NCI-H146 treated with DMSO at 0.1 percent for 48 hours (cell line): ENCODE data around the gene FAM9B.
"Not testable (repeated sequence)": the region's sequence is repeated elsewhere in the genome, so short reads cannot be mapped to it uniquely, and the experiment has no call there.

Experiments used
- DNase-seq: peaks from one replicate; lab custom pipeline; 2025; ENCODE audit not compliant: unreplicated experiment; lab: John Stamatoyannopoulos, UW

Gene FAM9B

DNA sequence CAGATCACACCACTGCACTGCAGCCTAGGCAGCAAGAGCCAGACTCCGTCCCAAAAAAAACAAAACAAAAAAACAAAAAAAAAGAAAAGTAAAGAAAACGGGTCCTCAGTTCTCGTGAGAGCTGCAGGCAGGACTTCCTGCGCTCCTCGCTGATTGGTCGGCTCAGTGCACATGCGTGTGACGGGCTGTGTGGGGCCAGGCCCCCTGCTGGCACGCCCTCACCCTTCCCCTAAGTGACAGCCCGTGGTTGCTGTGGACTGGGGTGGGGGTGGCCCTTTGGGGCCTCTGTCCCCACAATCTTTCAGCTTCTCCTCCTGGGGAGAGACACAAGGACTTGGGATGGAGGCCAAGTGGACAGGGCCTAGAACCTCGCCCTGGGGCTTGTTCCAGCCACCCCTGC lies at the start of gene FAM9B:
FAM9B (minus strand) TSS at position 139 of the 400 bp plus-strand sequence. CDS start 1,141 bp downstream, outside the sequence.
- no peak for DNase-seq

DNA sequence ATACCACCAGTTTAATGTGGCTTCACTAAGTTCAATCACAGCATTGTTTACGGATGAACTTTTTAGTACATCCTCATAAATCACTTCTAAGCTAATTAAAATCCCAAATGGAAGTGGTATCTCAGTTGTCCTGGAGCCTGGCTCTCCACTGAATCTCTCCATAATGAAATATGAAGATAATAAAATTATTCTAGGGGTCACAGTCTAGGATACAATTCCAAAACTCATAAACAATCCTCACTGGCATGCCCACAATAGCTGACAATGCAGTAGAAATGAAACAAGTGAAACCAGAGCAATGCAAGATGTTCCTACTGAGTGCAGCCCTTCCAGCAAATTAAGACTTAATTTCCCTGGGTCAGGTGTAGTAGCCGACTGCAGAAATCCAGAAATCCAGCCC lies 47.3 kb upstream of the FAM9B start:
- no peak for DNase-seq

DNA sequence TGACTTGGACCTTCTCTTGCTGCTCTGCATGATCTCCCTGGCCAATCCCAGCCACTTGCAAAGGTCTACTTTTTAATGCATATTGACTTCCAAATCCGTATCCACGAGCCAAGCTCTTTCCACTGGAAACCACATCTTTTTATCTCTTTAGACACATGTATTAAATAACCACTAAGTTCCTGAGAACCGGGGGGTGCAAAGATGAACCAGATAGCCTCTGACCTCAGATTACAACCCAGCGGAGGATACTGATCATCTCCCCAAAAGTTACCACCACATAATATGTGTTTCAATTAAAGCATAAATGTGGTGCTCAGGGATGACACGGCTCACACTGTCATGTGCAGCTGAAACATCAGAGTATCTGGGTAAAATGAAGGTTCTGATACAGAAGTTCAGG lies 40.4 kb upstream of the FAM9B start:
- DNase-seq: no peak

DNA sequence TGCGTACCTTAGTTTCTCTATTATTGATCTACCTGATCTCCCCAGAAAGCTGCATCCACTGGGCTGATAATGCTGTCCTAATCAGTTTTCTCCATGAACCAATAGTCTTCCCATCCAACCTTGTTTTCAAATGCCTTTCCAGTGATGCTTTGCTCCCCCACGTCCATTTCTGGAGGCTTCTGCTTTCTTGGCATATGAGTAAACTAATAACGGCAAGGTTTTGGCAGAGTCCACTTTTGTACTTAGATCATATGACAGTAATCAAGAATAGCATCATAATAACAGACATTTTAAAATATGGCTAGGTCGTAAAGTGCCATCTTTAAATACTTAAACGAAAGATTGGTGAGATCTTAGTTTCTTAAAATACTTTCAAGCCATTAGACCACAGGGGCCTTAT lies 38.4 kb upstream of the FAM9B start:
- no peak for DNase-seq

DNA sequence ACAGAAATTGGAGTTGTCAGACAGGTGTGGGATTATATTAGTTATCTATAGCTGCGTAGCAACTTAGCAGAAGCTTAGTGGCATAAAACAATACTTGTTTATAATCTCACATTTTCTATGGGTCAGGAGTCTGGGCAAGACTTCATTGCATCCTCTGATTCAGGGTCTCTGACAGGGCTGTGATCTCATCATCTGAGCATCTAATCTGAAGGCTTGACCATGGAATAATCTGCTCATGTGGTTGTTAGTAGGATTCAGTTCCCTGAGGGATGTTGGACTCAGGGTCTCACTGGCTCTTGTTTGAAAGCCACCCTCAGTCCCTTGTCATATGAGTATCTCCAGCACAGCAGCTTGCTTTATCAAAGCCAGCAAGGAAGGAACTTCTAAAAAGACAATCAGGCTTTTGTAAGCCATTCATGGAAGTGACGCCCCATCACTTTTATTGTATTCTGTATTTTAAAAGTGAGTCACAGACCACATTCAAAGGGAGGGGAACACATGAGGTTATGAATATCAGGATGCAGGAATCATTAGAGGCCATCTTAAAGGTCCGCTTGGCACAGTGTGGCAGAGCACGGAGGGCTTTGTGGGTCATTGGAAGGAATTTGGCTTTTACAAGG lies 37.2 kb upstream of the FAM9B start:
- DNase-seq: no peak

DNA sequence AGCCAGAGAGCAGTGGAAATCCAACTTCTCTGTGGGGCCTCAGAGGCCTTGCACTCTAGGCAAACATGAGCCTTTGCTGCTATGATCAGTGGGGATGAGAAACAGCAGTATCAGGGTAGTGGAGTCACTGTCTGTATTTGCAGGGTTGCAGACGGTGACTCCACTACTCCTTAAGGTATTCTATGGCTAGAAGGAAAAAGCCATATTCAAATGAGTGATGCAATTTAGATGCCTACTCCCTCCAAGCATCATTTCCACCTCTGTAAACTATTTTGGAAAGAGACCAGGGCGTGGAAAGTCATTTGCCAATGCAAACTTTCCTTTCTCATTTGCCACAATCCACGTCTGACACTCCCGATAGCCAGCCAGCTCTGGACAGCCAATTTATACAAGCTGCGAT lies 35.6 kb upstream of the FAM9B start:
- DNase-seq: no peak

DNA sequence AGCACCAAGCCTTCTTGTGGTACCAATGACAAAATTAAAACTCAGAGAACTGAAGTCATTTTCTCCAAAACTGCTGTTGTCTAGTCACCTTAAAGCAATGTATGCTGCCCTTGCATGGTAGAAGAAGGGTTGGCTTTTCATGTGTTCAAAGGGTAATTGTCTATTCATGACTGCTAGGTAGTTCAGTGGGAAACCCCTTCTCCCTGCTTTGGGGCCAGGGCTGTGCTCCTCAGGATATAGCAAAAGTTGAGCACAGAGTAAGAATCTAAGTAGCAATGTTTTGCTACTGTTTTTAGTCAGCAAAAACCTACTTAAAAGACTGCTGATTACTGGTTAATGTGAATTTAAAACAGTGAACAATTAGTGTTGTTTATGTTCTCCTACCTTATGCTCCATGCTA lies 30.8 kb upstream of the FAM9B start:
- DNase-seq: no peak

DNA sequence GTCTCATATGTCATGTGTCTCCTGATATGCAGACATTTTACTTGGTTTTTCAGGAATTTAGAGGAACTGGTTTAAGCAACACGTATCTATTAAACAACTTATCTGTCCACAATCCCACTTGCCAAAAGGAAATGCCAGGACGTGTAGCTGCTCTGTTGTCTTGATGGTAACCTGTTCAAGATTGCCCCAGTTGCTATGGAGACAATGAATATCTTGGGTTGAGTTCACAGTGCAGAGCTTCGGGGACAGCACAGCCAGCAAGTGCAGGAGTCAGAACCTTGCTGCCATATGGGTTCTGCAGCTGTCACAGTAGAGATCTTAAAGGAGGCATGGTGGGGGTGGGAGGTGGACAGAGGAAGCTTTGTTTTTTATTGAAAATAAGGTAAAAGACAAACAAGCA lies 28.7 kb upstream of the FAM9B start:
- DNase-seq: no peak

DNA sequence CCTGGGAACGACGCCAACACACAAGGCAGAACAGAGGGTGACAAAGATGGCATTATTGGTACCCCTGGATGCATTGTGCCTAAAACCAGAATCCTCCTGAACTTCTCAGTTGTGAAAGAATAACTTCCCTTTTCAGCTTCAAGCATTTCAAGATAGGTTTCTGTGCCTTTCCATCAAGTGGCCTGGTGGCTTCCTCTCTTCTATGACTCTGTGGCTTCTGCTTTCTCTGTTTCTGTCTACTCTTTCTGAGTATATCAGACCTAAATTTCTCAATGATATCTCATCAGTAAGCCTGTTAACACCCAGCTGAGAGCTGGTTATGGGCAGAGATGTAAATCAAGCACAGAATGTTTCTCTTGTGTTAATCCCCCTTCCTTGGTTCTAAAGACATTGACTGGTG lies 21.4 kb upstream of the FAM9B start:
- no peak for DNase-seq

DNA sequence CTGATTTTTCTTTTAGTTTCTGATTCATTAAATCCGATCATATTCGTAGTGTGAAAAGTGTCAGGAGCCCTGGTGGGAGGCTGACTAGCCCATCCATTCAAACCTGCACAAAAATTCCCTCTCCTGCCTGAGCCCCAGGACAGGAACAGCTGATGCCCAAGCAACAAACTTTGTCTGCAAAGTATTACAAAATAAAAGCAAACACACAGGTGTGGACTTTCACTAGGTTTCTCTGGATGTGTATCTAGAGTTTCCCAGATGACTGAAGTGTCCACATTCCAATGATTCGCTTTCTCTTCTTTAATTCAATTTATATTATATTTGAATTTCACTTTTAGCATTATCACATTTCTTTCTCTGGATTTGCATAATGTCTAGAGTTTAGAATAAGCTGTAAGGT lies 18.2 kb upstream of the FAM9B start:
- no peak for DNase-seq

DNA sequence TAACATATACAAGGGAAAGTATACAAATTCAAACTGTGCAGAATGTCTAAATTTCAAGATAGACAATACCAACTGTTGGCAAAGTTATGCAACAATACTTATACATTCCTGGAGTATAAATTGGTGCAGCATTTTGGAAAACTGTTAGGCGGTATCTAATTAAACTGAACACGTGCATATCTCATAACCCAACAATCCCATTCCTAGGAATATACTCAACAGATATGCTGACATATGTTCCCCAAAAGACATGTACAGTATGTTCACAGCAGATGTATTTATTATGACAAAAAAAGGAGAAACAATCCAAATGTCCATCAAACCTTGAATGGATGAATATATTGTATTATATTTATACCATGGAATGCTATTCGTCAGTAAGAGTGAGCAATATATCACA lies 16.4 kb upstream of the FAM9B start:
- DNase-seq: no peak

DNA sequence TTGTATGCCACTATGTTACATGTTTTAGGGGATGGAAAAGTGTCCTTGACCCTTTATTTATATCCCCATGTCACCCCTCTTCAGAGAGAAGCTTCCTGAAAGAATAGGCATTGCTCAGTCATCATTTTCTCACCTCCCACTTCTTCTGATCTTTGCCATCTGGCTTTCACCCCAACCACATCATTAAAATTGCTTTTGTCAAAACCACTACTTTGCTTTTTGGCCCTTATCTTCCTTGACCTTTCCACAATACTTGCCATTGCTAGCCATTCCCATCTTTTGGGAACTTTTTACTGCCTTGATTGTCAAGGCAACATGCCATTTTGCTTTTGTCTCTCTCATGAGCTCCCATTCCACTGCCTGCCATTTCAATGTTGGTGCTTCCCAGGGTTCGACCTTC lies 14.9 kb upstream of the FAM9B start:
- DNase-seq: no peak

DNA sequence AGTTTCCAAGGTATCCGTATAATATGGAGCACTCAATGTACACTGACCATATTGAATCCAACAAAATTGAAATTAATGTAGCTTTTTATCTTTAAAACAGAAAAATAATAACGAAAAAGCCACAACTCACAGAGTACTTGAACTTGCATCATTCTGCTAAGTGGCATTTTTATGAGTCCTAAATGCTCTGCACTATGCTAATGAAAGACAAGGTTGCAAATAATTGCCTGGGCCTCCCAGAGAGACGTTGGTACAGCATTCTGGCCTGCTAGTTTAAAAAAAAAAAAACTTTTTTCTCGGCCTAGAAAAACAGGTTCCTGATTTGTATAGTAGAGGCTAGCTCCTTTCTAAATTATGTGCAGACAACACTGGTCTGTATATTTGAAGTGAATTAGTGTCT lies 4.3 kb upstream of the FAM9B start:
- no peak for DNase-seq

DNA sequence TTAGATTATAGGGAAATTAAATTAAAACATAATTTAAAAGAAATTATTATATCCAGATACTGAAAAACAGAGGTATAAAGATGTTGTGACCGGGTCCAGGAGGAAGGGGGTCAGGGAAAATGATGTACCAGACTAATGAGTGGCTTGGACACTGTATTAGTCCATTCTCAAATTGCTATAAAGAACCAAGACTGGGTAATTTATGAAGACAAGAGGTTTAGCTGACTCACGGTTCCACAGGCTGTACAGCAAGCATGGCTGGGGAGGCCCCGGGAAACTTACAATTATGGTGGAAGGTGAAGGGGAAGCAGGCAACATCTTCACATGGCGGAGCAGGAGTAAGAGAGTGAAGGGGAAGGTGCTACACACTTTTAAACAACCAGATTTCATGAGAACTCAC lies 3.4 kb upstream of the FAM9B start:
- DNase-seq: no peak

DNA sequence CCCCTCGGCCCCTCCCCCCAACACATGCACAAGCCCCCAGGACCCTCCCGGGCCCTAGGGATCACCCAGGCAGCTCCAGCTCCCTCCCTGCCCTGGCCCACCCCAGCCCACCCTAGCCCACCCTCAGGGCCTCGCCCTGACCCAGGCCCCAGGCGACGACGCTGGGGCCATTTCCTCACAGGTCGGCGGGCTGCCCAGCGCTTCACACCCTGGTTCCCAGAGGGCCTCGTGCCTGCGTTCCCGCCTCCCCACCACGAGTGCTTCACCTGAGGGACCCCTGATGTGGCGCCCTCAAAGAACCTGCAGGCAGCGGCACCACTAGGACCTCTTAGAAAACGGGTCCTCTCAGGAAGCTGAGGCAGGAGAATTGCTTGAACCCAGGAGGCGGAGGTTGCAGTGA lies 341 bp downstream of the FAM9B start:
- DNase-seq: no peak

DNA sequence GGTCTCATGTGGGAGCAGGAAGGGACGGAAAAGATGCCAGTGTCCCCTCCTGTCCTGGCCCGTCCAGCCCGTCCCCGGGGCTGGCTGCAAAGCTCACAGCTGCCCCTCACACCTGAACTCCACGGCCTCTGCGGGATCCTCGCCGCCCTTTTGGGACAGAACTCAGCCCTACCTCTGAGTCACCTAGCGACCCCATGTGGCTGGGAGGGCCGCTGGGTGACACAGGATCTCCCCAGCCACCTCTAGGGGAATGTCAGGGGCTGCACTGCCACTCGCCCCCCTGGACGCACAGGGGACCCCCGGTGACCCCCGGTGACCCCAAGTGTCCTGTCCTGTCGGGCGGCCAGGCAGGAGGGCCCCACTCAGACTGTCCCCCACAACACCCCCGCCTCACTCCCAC lies 748 bp downstream of the FAM9B start:
- no peak for DNase-seq

DNA sequence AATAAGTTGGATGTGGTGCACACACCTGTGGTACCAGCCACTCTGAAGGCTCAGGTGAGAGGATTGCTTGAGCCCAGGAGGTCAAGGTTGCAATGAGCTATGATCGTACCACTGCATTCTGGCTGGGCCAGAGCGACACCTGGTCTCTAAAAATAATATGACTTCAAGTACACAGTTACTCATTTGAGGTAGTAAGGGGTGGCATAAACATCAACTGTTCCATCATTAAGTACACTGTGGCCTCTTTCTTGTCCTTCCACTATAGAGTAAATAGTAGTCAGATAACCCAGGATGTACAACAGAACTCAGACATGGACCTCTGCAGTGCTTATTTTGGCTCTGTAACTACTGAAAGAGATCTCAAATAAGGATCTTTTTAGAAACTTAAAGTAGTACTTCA lies 10.6 kb downstream of the FAM9B start:
- no peak for DNase-seq

DNA sequence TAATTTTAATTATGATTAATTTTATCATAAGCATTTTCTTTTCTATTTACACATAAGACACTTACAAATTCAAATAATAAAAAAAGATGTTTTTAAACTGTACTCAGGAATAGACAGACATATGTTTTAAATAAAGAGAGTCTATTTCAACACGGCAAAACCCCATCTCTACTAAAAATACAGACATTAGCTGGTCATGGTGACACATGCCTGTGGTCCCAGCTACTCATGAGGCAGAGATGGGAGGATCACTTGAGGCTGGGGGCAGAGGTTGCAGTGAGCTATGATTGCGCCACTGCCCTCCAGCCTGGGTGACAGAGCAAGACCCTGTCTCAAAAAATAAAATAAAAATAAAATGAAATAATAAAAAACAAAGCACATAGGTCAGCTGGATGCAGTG lies 14.8 kb downstream of the FAM9B start:
- no peak for DNase-seq

DNA sequence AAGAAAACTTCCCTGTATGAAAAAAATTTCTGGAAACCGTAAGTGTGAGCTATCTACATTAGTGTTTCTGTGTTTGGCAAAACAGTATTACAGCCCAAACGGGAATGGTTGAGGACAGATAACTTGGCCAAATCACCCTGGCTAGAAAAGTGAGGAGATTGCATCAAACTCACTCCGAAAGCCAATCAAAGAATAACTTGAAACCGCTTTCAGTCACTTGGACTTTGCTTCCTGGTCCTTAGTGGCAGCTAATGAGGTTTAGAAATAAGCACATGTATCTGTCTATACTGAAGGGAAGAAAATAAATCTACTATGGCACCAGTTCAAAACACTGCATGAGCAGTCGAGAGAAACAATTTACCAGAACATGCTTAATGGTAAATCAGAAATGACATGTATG lies 15.6 kb downstream of the FAM9B start:
- DNase-seq: not testable (repeated sequence)

DNA sequence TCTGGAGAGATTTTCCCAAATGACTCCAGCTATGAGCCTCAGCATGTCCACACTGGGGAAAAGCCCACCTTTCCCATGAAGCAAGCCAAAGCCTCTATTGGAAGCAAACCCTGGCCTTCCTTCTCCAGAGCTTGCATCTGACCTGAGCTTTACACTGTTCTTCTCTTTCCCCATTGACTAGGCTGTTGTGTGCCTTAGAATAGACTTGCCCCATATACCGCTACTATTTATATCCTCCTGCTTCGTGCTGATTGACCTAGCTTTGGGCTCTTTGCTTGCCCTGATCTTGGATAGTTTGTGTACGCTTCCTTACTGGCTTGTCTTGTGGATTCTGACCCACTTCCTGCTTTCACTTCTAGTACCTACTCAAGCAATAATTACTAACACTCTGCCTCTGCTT lies 30.9 kb downstream of the FAM9B start:
- DNase-seq: no peak

DNA sequence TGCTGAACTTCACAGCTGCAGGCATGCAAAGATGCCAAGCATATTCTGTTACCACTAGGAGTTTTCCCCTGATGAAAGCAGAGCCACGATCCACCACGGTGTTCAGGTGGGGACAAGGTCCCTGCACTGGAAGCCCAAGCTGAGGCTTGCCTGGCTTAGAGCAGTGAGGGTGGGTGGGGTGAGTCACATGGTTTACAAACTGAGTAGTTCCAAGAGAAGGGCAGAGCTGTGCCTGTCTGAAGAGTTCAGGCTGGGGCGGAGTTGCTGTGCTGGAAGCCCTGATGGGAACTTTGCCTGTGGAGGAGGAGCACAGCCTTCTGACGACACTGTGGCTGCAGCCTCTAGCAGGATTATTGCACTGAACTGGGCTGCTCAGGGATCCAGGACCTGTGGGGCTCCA lies 45.5 kb downstream of the FAM9B start:
- DNase-seq: no peak

DNA sequence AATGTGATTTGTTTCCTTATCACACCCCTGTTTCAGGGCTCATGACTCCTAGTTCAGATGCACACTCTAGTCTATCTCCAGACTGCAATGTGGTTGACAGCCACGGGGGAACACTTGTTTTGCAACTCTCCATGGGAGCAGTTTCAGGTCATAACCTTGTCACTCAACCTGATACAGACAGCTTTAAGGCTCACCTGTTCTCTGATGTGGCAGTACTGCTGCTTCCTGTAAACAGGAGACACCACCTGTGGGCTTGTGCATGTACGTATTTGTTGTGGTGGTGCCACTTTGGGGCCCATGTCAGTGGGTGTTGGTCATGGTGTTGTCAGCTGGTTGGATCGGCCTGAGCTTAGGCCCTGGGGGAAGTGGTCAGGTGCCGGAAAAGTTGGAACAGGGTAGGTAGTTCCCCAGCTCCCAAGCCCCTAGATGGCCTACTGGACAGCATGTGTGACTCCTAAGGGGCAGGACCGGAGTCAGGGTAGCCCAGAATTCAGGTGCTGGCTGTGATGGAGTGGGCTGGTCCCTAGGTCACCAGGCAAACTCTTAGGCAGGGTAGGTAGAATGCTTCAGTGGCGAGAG lies 46.2 kb downstream of the FAM9B start:
- DNase-seq: no peak

DNA sequence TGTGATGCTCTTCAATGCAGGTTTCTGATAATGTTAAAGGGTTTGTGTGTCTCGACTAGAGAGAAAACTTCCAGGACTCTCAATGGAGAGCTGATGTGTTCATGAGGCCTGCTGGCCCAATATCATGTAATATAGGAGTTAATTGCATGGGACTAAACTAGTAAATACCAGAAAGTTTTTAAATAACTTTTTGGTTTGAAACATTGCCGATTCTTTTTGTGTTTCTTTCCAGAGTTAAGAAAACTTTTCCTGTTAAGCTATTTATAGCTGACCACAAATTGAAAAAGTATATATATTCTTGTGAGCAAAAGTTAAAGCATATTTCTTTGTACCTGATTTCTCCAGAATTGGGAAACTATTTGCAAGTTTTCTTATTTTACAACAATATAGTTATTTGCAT lies 49.7 kb downstream of the FAM9B start:
- DNase-seq: no peak
